ENCODE results near the gene PCCA.
A peak's percentile ranks its signal among the peaks of the same experiment; 100 is the strongest.

Gene PCCA

DNA sequence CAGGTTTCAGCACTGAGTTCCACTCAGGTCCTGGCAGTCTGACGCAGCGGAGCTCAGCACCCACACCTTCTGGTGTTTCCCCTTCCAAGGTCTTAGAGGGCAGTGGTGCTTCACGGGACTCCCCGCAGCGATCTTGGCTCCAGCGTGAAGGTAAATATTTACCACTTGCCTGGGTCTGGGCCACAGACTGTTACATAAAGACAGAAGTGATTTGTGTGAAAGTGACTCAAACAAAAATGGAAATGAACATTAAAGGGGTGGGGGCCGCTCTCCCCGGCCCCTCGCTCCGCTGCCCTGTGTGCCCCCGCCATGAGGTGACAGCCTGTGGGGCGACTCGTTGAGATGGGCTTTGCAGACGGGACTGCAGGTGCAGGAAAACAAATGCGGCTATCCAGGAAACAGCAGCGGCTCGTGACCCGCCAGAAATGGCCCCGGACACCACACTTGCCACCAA is 444.7 kb downstream of the PCCA start:
- no peak overlapping the region for H3K27ac ChIP-seq
- no peak for TF ChIP-seq CTCF (IDR thresholded peaks at IDR 0.05)
- H3K4me1 ChIP-seq, result peaks cover 0 to 13% (median 2%) of the 10 kb centered on the region in 4 donors
- intact Hi-C loops (cut with DNase I; ENCODE audit: low total_unique reads), result no loop called here
- no peak overlapping the region for H3K4me3 ChIP-seq
- DNase-seq, result no peak
- H3K27me3 ChIP-seq, result no peaks in the 10 kb centered on the region
- peaks cover 7 to 41% (median 16%) of the 10 kb centered on the region in 3 donors for H3K36me3 ChIP-seq
- no peaks in the 10 kb centered on the region for H3K9me3 ChIP-seq

- Histone ChIP-seq H3K4me3 (no peak overlapping the region), H3K27ac (no peak overlapping the region), H3K4me1 (peaks cover 0 to 13% (median 2%) of the 10 kb centered on the region in 4 donors), H3K36me3 (peaks cover 13 to 34% (median 17%) of the 10 kb centered on the region in 3 donors), H3K9me3 (no peaks in the 10 kb centered on the region), H3K27me3 (no peaks in the 10 kb centered on the region)
- no peak for TF ChIP-seq CTCF (IDR thresholded peaks at IDR 0.05)
- DNase-seq, result no peak
- intact Hi-C loops (cut with DNase I; ENCODE audit: low total_unique reads), result no loop called here
Observed at GRCh38 chr13:100534147-100534843, 445.4 kb downstream of the PCCA start.

GRCh38 chr13:100534911-100535310 is 446.0 kb downstream of the PCCA start:
- Histone ChIP-seq H3K4me1 (peaks cover 0 to 13% (median 2%) of the 10 kb centered on the region in 4 donors), H3K27ac (no peak overlapping the region), H3K9me3 (no peaks in the 10 kb centered on the region), H3K4me3 (no peak overlapping the region), H3K27me3 (no peaks in the 10 kb centered on the region), H3K36me3 (peaks cover 14 to 28% (median 17%) of the 10 kb centered on the region in 3 donors)
- TF ChIP-seq CTCF (IDR thresholded peaks at IDR 0.05), result no peak
- no peak for DNase-seq
- intact Hi-C loops (cut with DNase I; ENCODE audit: low total_unique reads), result no loop called here

GRCh38 chr13:100535426-100536135 is 446.7 kb downstream of the PCCA start:
- H3K27ac ChIP-seq, result peak overlapping the region in 1 of 2 donors; percentile 28
- H3K9me3 ChIP-seq, result no peaks in the 10 kb centered on the region
- no peaks in the 10 kb centered on the region for H3K27me3 ChIP-seq
- peak in 1 of 2 donors; percentile 53 for DNase-seq
- no peak overlapping the region for H3K4me3 ChIP-seq
- TF ChIP-seq CTCF (IDR thresholded peaks at IDR 0.05), result no peak
- intact Hi-C loops (cut with DNase I; ENCODE audit: low total_unique reads), result no loop called here
- peaks cover 14 to 25% (median 17%) of the 10 kb centered on the region in 3 donors for H3K36me3 ChIP-seq
- peaks cover 0 to 13% (median 2%) of the 10 kb centered on the region in 4 donors for H3K4me1 ChIP-seq

DNA sequence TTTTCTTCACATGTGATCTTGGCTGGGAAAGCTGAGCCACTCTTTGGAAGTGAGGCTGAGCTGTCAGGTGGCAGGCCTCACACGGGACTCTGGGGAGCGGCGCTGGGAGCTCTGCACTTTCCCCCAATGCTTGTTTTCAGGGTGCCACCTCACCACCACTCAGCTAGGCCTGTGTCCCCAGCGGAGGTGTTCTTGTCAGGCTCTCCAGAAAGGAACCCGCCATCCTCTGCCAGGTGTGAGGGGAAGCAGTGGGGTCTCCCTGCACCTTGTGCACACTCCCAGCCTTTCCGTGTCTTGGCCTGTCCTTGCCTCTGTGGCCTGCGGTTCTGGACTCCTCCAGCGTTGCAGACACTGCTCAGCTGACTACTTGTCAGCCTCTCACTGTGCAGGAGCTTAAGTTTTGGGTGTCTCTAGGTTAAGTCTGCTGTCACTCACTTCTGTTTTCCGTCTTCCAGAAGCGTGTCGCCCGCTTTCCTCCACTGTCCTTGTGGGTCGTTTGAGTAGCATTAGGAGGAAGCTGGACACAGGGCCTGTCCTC is 447.8 kb downstream of the PCCA start:
- Histone ChIP-seq H3K27ac (no peak overlapping the region), H3K4me1 (peaks cover 0 to 13% (median 2%) of the 10 kb centered on the region in 4 donors), H3K4me3 (no peak overlapping the region), H3K27me3 (no peaks in the 10 kb centered on the region), H3K9me3 (no peaks in the 10 kb centered on the region), H3K36me3 (peaks cover 13 to 14% (median 14%) of the 10 kb centered on the region in 3 donors)
- intact Hi-C loops (cut with DNase I; ENCODE audit: low total_unique reads), result no loop called here
- no peak for DNase-seq
- no peak for TF ChIP-seq CTCF (IDR thresholded peaks at IDR 0.05)
